Large intestine (tissue), 3 donors: ENCODE results near the gene ZNF385B. TPM values are rescaled to one million over a fixed set of nuclear protein-coding genes. Genes with fewer than 3 reads are reported as not detected.

ENCODE experiments used
- DNase-seq, 2 donors: peaks; one replicate each; pipeline versions ENCODE4 v3.0.0 to v3.0.0-alpha.2; 2013
- H3K27ac ChIP-seq: one replicate; pipeline ENCODE4 v1.5.1; 2013; ENCODE audit warnings: low read length
- H3K27me3 ChIP-seq: 2 replicates; pipeline ENCODE4 v1.6.1; 2013; ENCODE audit warnings: low read length; ENCODE audit not compliant: control insufficient read depth, insufficient read depth
- H3K36me3 ChIP-seq: 2 replicates; pipeline ENCODE4 v1.6.1; 2013; ENCODE audit warnings: low read length; ENCODE audit not compliant: control insufficient read depth, insufficient read depth
- H3K4me1 ChIP-seq: one replicate; pipeline ENCODE4 v1.6.1; 2013; ENCODE audit warnings: low read length; ENCODE audit not compliant: control insufficient read depth, insufficient read depth
- H3K4me3 ChIP-seq: one replicate; pipeline ENCODE4 v1.5.1; 2013; ENCODE audit warnings: low read length
- H3K9me3 ChIP-seq: one replicate; pipeline ENCODE4 v1.6.1; 2013; ENCODE audit warnings: mild to moderate bottlenecking, low read depth, low read length, moderate library complexity; ENCODE audit not compliant: control insufficient read depth
- WGBS: methylation state at CpG from one replicate; pipeline ENCODE4 v1.1.5; 2013; ENCODE audit warnings: low lambda C conversion rate; ENCODE audit not compliant: insufficient coverage; 5-methylcytosine and 5-hydroxymethylcytosine counted together
- polyA plus RNA-seq: library from polyadenylated mRNA; unstranded; fragments of 120-200 nt; gene quantifications from one replicate; pipeline ENCODE4 v1.2.1, GENCODE V29; 2013

The ZNF385B gene
- polyA plus RNA-seq, 1 donor = 2.0 TPM

DNA sequence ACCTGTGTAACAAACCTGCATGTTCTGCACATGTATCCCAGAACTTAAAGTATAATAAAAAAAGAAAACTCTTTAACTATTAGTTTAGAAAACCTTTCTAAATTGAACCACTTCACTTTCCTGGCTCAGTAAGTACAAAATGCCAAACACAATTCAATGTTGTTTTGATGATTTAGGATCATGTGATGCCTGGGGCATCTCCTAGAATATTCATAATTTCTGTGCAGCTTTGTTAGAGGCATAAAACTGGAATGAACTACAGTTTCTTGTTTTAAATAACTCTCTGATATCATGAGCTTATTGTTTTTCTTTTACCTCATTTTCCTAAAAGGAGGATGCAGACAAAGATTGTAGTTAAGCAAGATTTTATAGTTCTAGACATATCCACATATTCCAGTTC, 457.8 kb downstream of the ZNF385B start:
- no peak for DNase-seq
- Histone ChIP-seq H3K4me3 (no peak overlapping the region), H3K4me1 (no peaks in the 10 kb centered on the region), H3K36me3 (no peaks in the 10 kb centered on the region), H3K9me3 (no peaks in the 10 kb centered on the region), H3K27me3 (no peaks in the 10 kb centered on the region), H3K27ac (no peak overlapping the region)

- Histone ChIP-seq H3K27me3 (no peaks in the 10 kb centered on the region), H3K4me1 (no peaks in the 10 kb centered on the region), H3K4me3 (no peak overlapping the region), H3K27ac (no peak overlapping the region), H3K9me3 (peaks cover 5% of the 10 kb centered on the region), H3K36me3 (no peaks in the 10 kb centered on the region)
- DNase-seq = no peak
- 100% methylated on average over 1 of the region's 2 CpGs for WGBS
These were observed 467.9 kb downstream of the ZNF385B start for GRCh38 chr2:179393481-179393880.

Other genes starting within 250 kb of the ZNF385B start
- 27.3 TPM for gene CWC22, start 145.7 kb upstream of the ZNF385B start, polyA plus RNA-seq